ENCODE measurements around the gene BOK. TPM values are rescaled to one million over a fixed set of nuclear protein-coding genes. Genes with fewer than 3 reads are reported as not detected.
"Not testable (repeated sequence)": the region's sequence is repeated elsewhere in the genome, so short reads cannot be mapped to it uniquely, and the experiment has no call there.

Gene BOK
- polyA plus RNA-seq, 3 donors = 0.05 TPM; not detected in 2

GRCh38 chr2:241522477-241522876 lies 36.1 kb upstream of the BOK start:
- Histone ChIP-seq H3K27ac (ENCODE audit: low read depth in 1 of 2, low read length in 2 of 2) (no peak overlapping the region), H2AFZ (ENCODE audit: insufficient read depth, low read depth, low read length, poor library complexity, severe bottlenecking) (no peak overlapping the region), H3K79me2 (ENCODE audit: insufficient read depth, low read length) (no peaks in the 10 kb centered on the region), H3K4me3 (replicated peaks in 1 of 3; ENCODE audit: low read depth in 2 of 3, low read length in 3 of 3) (no peak overlapping the region), H3K9me3 (replicated peaks in 1 of 2; ENCODE audit: control insufficient read depth in 1 of 2, insufficient read depth in 1 of 2, low read length in 2 of 2) (peaks cover 7 to 11% of the 10 kb centered on the region in 2 donors), H3K4me1 (ENCODE audit: control insufficient read depth in 1 of 2, insufficient read depth in 2 of 2, low read length in 2 of 2) (no peaks in the 10 kb centered on the region), H4K20me1 (ENCODE audit: insufficient read depth, low read length) (no peaks in the 10 kb centered on the region), H3K36me3 (replicated peaks in 1 of 2; ENCODE audit: control insufficient read depth in 1 of 2, insufficient read depth in 2 of 2, low read length in 2 of 2) (no peaks in the 10 kb centered on the region), H3K9ac (ENCODE audit: insufficient read depth, low read length, poor library complexity, severe bottlenecking) (no peak overlapping the region), H3K4me2 (replicated peaks; ENCODE audit: extremely low read depth, low read length, poor library complexity, severe bottlenecking) (no peak overlapping the region), H3K27me3 (ENCODE audit: control insufficient read depth in 2 of 2, insufficient read depth in 2 of 2, low read length in 2 of 2) (no peaks in the 10 kb centered on the region)
- Mint-ChIP-seq H3K27me3 (ENCODE audit: low read depth in 3 of 3) (peaks cover 7 to 23% (median 10%) of the 10 kb centered on the region in 3 donors), H3K4me3 (no peak overlapping the region), H3K4me1 (no peaks in the 10 kb centered on the region), H3K27ac (no peak overlapping the region), H3K9me3 (peaks cover 8 to 28% (median 22%) of the 10 kb centered on the region in 7 donors), H3K36me3 (no peaks in the 10 kb centered on the region)
- DNase-seq = no peak
- intact Hi-C loops (cut with micrococcal nuclease) = no loop called here
- no peak for TF ChIP-seq CTCF (IDR thresholded peaks at IDR 0.05)
- WGBS (ENCODE audit: insufficient coverage) = 88% methylated on average over 1 of the region's 5 CpGs

GRCh38 chr2:241525818-241526780 lies 32.4 kb upstream of the BOK start:
- H3K79me2 ChIP-seq (ENCODE audit: insufficient read depth, low read length); H3K27ac ChIP-seq (ENCODE audit: low read depth in 1 of 2, low read length in 2 of 2); H3K36me3 ChIP-seq (replicated peaks in 1 of 2; ENCODE audit: control insufficient read depth in 1 of 2, insufficient read depth in 2 of 2, low read length in 2 of 2); H3K4me3 Mint-ChIP-seq; H2AFZ ChIP-seq (ENCODE audit: insufficient read depth, low read depth, low read length, poor library complexity, severe bottlenecking); H3K4me1 Mint-ChIP-seq; H3K4me3 ChIP-seq (replicated peaks in 1 of 3; ENCODE audit: low read depth in 2 of 3, low read length in 3 of 3); H3K9ac ChIP-seq (ENCODE audit: insufficient read depth, low read length, poor library complexity, severe bottlenecking); H4K20me1 ChIP-seq (ENCODE audit: insufficient read depth, low read length); H3K4me2 ChIP-seq (replicated peaks; ENCODE audit: extremely low read depth, low read length, poor library complexity, severe bottlenecking); H3K27me3 ChIP-seq (ENCODE audit: control insufficient read depth in 2 of 2, insufficient read depth in 2 of 2, low read length in 2 of 2); H3K4me1 ChIP-seq (ENCODE audit: control insufficient read depth in 1 of 2, insufficient read depth in 2 of 2, low read length in 2 of 2); H3K36me3 Mint-ChIP-seq; H3K27ac Mint-ChIP-seq; intact Hi-C loops (cut with micrococcal nuclease); DNase-seq: not testable (repeated sequence)
- H3K27me3 Mint-ChIP-seq (ENCODE audit: low read depth in 3 of 3) = peaks cover 10 to 15% (median 13%) of the 10 kb centered on the region in 3 donors
- 92% methylated on average over 15 of the region's 31 CpGs for WGBS (ENCODE audit: insufficient coverage)
- peaks cover 7 to 29% (median 20%) of the 10 kb centered on the region in 7 donors for H3K9me3 Mint-ChIP-seq
- H3K9me3 ChIP-seq (replicated peaks in 1 of 2; ENCODE audit: control insufficient read depth in 1 of 2, insufficient read depth in 1 of 2, low read length in 2 of 2) = peaks cover 7 to 11% of the 10 kb centered on the region in 2 donors
